ENCODE data around the gene DISP3. TPM values are rescaled to one million over a fixed set of nuclear protein-coding genes. Genes with fewer than 3 reads are reported as not detected.

The DISP3 gene
- total and polyA plus RNA-seq, 2 experiments from 2014 or later = 0.10 TPM; not detected in 1

- Histone ChIP-seq H3K4me1 (ENCODE audit: insufficient read depth) (no peaks in the 10 kb centered on the region), H3K27me3 (peaks cover 18% of the 10 kb centered on the region)
- 74% methylated on average over 12 of the region's 12 CpGs for WGBS (ENCODE audit: low lambda C conversion rate, missing lambda C conversion rate)
These were observed 7.5 kb downstream of the DISP3 start for GRCh38 chr1:11486231-11487009.

GRCh38 chr1:11487196-11487751 is 8.3 kb downstream of the DISP3 start:
- Histone ChIP-seq H3K9me3 (ENCODE audit: low read depth) (no peaks in the 10 kb centered on the region), H3K9me2 (replicated peaks; ENCODE audit: insufficient read depth) (no peaks in the 10 kb centered on the region), H3K4me3 (no peak overlapping the region), H3K79me2 (no peaks in the 10 kb centered on the region), H3K27me3 (peaks cover 10% of the 10 kb centered on the region), H3K27ac (no peak overlapping the region), H3K4me2 (no peak overlapping the region), H3K4me1 (ENCODE audit: insufficient read depth) (no peaks in the 10 kb centered on the region), H4K20me1 (ENCODE audit: insufficient read depth, poor library complexity, severe bottlenecking) (no peaks in the 10 kb centered on the region), H2AFZ (no peak overlapping the region), H3K36me3 (replicated peaks; ENCODE audit: insufficient read depth, low read depth) (no peaks in the 10 kb centered on the region)
- TF ChIP-seq EZH2 (IDR thresholded peaks at IDR 0.05; ENCODE audit: borderline replicate concordance) (no peak), EZH2phosphoT487 (IDR thresholded peaks at IDR 0.05; ENCODE audit: low read depth, severe bottlenecking, unreplicated experiment) (no peak), CTCF (IDR thresholded peaks at IDR 0.05; ENCODE audit: poor library complexity) (no peak)
- 75% methylated on average over 10 of the region's 10 CpGs for WGBS (ENCODE audit: low lambda C conversion rate, missing lambda C conversion rate)
- no peak for DNase-seq (ENCODE audit: low spot score)

More at GRCh38 chr1:11486231-11487009, 7.5 kb downstream of the DISP3 start:
- Histone ChIP-seq H3K79me2 (no peaks in the 10 kb centered on the region), H2AFZ (no peak overlapping the region), H4K20me1 (ENCODE audit: insufficient read depth, poor library complexity, severe bottlenecking) (no peaks in the 10 kb centered on the region), H3K27ac (no peak overlapping the region), H3K36me3 (replicated peaks; ENCODE audit: insufficient read depth, low read depth) (no peaks in the 10 kb centered on the region), H3K9me2 (replicated peaks; ENCODE audit: insufficient read depth) (no peaks in the 10 kb centered on the region), H3K4me3 (no peak overlapping the region), H3K4me2 (no peak overlapping the region), H3K9me3 (ENCODE audit: low read depth) (no peaks in the 10 kb centered on the region)
- no peak for TF ChIP-seq EZH2 (IDR thresholded peaks at IDR 0.05; ENCODE audit: borderline replicate concordance)
- TF ChIP-seq CTCF (IDR thresholded peaks at IDR 0.05; ENCODE audit: poor library complexity) = no peak
- DNase-seq (ENCODE audit: low spot score) = no peak

- Histone ChIP-seq H3K4me1 (ENCODE audit: insufficient read depth) (no peaks in the 10 kb centered on the region), H2AFZ (no peak overlapping the region), H3K79me2 (no peaks in the 10 kb centered on the region), H3K27me3 (peaks cover 10% of the 10 kb centered on the region), H4K20me1 (ENCODE audit: insufficient read depth, poor library complexity, severe bottlenecking) (no peaks in the 10 kb centered on the region), H3K4me3 (no peak overlapping the region), H3K4me2 (no peak overlapping the region), H3K36me3 (replicated peaks; ENCODE audit: insufficient read depth, low read depth) (no peaks in the 10 kb centered on the region), H3K9me2 (replicated peaks; ENCODE audit: insufficient read depth) (no peaks in the 10 kb centered on the region), H3K27ac (no peak overlapping the region), H3K9me3 (ENCODE audit: low read depth) (no peaks in the 10 kb centered on the region)
- 81% methylated on average over 9 of the region's 9 CpGs for WGBS (ENCODE audit: low lambda C conversion rate, missing lambda C conversion rate)
- TF ChIP-seq EZH2phosphoT487 (IDR thresholded peaks at IDR 0.05; ENCODE audit: low read depth, severe bottlenecking, unreplicated experiment) = no peak
- no peak for DNase-seq (ENCODE audit: low spot score)
These were observed 9.3 kb downstream of the DISP3 start for GRCh38 chr1:11488201-11488770.

GRCh38 chr1:11488966-11489625 is 10.1 kb downstream of the DISP3 start:
- no peak for DNase-seq (ENCODE audit: low spot score)
- Histone ChIP-seq H3K4me2 (no peak overlapping the region), H3K27ac (no peak overlapping the region), H2AFZ (no peak overlapping the region), H3K9me2 (replicated peaks; ENCODE audit: insufficient read depth) (no peaks in the 10 kb centered on the region), H3K4me1 (ENCODE audit: insufficient read depth) (no peaks in the 10 kb centered on the region), H3K9me3 (ENCODE audit: low read depth) (no peaks in the 10 kb centered on the region), H3K27me3 (peaks cover 10% of the 10 kb centered on the region), H3K79me2 (no peaks in the 10 kb centered on the region), H3K36me3 (replicated peaks; ENCODE audit: insufficient read depth, low read depth) (no peaks in the 10 kb centered on the region), H3K4me3 (no peak overlapping the region), H4K20me1 (ENCODE audit: insufficient read depth, poor library complexity, severe bottlenecking) (no peaks in the 10 kb centered on the region)
- TF ChIP-seq EZH2 (IDR thresholded peaks at IDR 0.05; ENCODE audit: borderline replicate concordance) = no peak
- no peak for TF ChIP-seq CTCF (IDR thresholded peaks at IDR 0.05; ENCODE audit: poor library complexity)
- TF ChIP-seq EZH2phosphoT487 (IDR thresholded peaks at IDR 0.05; ENCODE audit: low read depth, severe bottlenecking, unreplicated experiment) = no peak
- 71% methylated on average over 11 of the region's 11 CpGs for WGBS (ENCODE audit: low lambda C conversion rate, missing lambda C conversion rate)

Data from hepatocyte (in vitro differentiated cells).